ENCODE results near the gene BAHCC1. TPM values are rescaled to one million over a fixed set of nuclear protein-coding genes. Genes with fewer than 3 reads are reported as not detected.

Gene BAHCC1
- total and polyA plus RNA-seq, 7 experiments from 2014 or later = 0.05 to 3.8 (median 0.68) TPM; not detected in 3

- Histone ChIP-seq H3K9me3 (ENCODE audit: control insufficient read depth in 2 of 3, low read length in 3 of 3) (no peaks in the 10 kb centered on the region), H3K4me1 (ENCODE audit: control insufficient read depth in 2 of 2, insufficient read depth in 2 of 2, low read length in 2 of 2) (peaks cover 0 to 10% of the 10 kb centered on the region in 2 donors), H3K27ac (ENCODE audit: low read depth, low read length) (no peak overlapping the region), H3K27me3 (ENCODE audit: control insufficient read depth in 2 of 2, insufficient read depth in 2 of 2, low read length in 2 of 2) (no peaks in the 10 kb centered on the region), H3K36me3 (ENCODE audit: control insufficient read depth in 2 of 3, insufficient read depth in 3 of 3, low read length in 3 of 3) (no peaks in the 10 kb centered on the region), H3K4me3 (ENCODE audit: low read length) (no peak overlapping the region)
- H3K36me3 Mint-ChIP-seq = no peaks in the 10 kb centered on the region
- no peak overlapping the region for H3K4me3 Mint-ChIP-seq
- CTCF ChIA-PET = no interaction called here
- intact Hi-C loops (cut with micrococcal nuclease) = no loop called here
- POLR2A ChIA-PET = no interaction called here
- ATAC-seq (no peak), DNase-seq (no peak)
- H3K27me3 Mint-ChIP-seq = peaks cover 5 to 14% (median 8%) of the 10 kb centered on the region in 5 donors
- H3K4me1 Mint-ChIP-seq = peaks cover 0 to 4% (median 0%) of the 10 kb centered on the region in 7 donors
- no peaks in the 10 kb centered on the region for H3K9me3 Mint-ChIP-seq
- no peak overlapping the region for H3K27ac Mint-ChIP-seq
These were observed 38.4 kb downstream of the BAHCC1 start for GRCh38 chr17:81433656-81434055.

GRCh38 chr17:81434072-81434471, 38.8 kb downstream of the BAHCC1 start:
- Mint-ChIP-seq H3K9me3 (no peaks in the 10 kb centered on the region), H3K36me3 (no peaks in the 10 kb centered on the region), H3K4me1 (peaks cover 0 to 4% (median under 1%) of the 10 kb centered on the region in 7 donors), H3K27ac (no peak overlapping the region), H3K4me3 (no peak overlapping the region), H3K27me3 (peaks cover 5 to 15% (median 7%) of the 10 kb centered on the region in 5 donors)
- CTCF ChIA-PET = no interaction called here
- no peak for DNase-seq
- POLR2A ChIA-PET = no interaction called here
- no peaks in the 10 kb centered on the region for H3K9me3 ChIP-seq (ENCODE audit: control insufficient read depth in 2 of 3, low read length in 3 of 3)
- no peaks in the 10 kb centered on the region for H3K27me3 ChIP-seq (ENCODE audit: control insufficient read depth in 2 of 2, insufficient read depth in 2 of 2, low read length in 2 of 2)
- no peak overlapping the region for H3K27ac ChIP-seq (ENCODE audit: low read depth, low read length)
- intact Hi-C loops (cut with micrococcal nuclease) = no loop called here
- H3K4me1 ChIP-seq (ENCODE audit: control insufficient read depth in 2 of 2, insufficient read depth in 2 of 2, low read length in 2 of 2) = peaks cover 0 to 7% of the 10 kb centered on the region in 2 donors
- ATAC-seq = no peak
- no peaks in the 10 kb centered on the region for H3K36me3 ChIP-seq (ENCODE audit: control insufficient read depth in 2 of 3, insufficient read depth in 3 of 3, low read length in 3 of 3)
- no peak overlapping the region for H3K4me3 ChIP-seq (ENCODE audit: low read length)

- H3K36me3 ChIP-seq (ENCODE audit: control insufficient read depth in 2 of 3, insufficient read depth in 3 of 3, low read length in 3 of 3) = no peaks in the 10 kb centered on the region
- Mint-ChIP-seq H3K36me3 (no peaks in the 10 kb centered on the region), H3K4me3 (no peak overlapping the region), H3K27me3 (peaks cover 5 to 18% (median 8%) of the 10 kb centered on the region in 5 donors), H3K27ac (no peak overlapping the region), H3K4me1 (peaks cover 0 to 4% (median 3%) of the 10 kb centered on the region in 7 donors), H3K9me3 (no peaks in the 10 kb centered on the region)
- H3K4me3 ChIP-seq (ENCODE audit: low read length) = no peak overlapping the region
- peaks cover 0 to under 1% of the 10 kb centered on the region in 2 donors for H3K4me1 ChIP-seq (ENCODE audit: control insufficient read depth in 2 of 2, insufficient read depth in 2 of 2, low read length in 2 of 2)
- CTCF ChIA-PET = no interaction called here
- intact Hi-C loops (cut with micrococcal nuclease) = no loop called here
- POLR2A ChIA-PET = no interaction called here
- DNase-seq (no peak), ATAC-seq (no peak)
- H3K27ac ChIP-seq (ENCODE audit: low read depth, low read length) = no peak overlapping the region
- H3K9me3 ChIP-seq (ENCODE audit: control insufficient read depth in 2 of 3, low read length in 3 of 3) = no peaks in the 10 kb centered on the region
- H3K27me3 ChIP-seq (ENCODE audit: control insufficient read depth in 2 of 2, insufficient read depth in 2 of 2, low read length in 2 of 2) = no peaks in the 10 kb centered on the region
These were observed 39.6 kb downstream of the BAHCC1 start for GRCh38 chr17:81434681-81435417.

GRCh38 chr17:81435652-81436293, 40.5 kb downstream of the BAHCC1 start:
- Mint-ChIP-seq H3K36me3 (no peaks in the 10 kb centered on the region), H3K4me1 (peaks cover 0 to 3% (median 0%) of the 10 kb centered on the region in 7 donors), H3K9me3 (no peaks in the 10 kb centered on the region), H3K4me3 (no peak overlapping the region), H3K27ac (no peak overlapping the region), H3K27me3 (peaks cover 4 to 14% (median 6%) of the 10 kb centered on the region in 5 donors)
- Histone ChIP-seq H3K36me3 (ENCODE audit: control insufficient read depth in 2 of 3, insufficient read depth in 3 of 3, low read length in 3 of 3) (no peaks in the 10 kb centered on the region), H3K4me3 (ENCODE audit: low read length) (no peak overlapping the region), H3K27ac (ENCODE audit: low read depth, low read length) (no peak overlapping the region), H3K27me3 (ENCODE audit: control insufficient read depth in 2 of 2, insufficient read depth in 2 of 2, low read length in 2 of 2) (no peaks in the 10 kb centered on the region), H3K4me1 (ENCODE audit: control insufficient read depth in 2 of 2, insufficient read depth in 2 of 2, low read length in 2 of 2) (no peaks in the 10 kb centered on the region), H3K9me3 (ENCODE audit: control insufficient read depth in 2 of 3, low read length in 3 of 3) (no peaks in the 10 kb centered on the region)
- ATAC-seq = no peak
- ChIA-PET CTCF (no interaction called here), POLR2A (no interaction called here)
- intact Hi-C loops (cut with micrococcal nuclease) = no loop called here
- DNase-seq = no peak

GRCh38 chr17:81436294-81436849, 41.1 kb downstream of the BAHCC1 start:
- ChIA-PET POLR2A (no interaction called here), CTCF (no interaction called here)
- no peak for DNase-seq

GRCh38 chr17:81437191-81437651, 42.0 kb downstream of the BAHCC1 start:
- ATAC-seq = no peak
- Histone ChIP-seq H3K36me3 (ENCODE audit: control insufficient read depth in 2 of 3, insufficient read depth in 3 of 3, low read length in 3 of 3) (no peaks in the 10 kb centered on the region), H3K27ac (ENCODE audit: low read depth, low read length) (no peak overlapping the region), H3K27me3 (ENCODE audit: control insufficient read depth in 2 of 2, insufficient read depth in 2 of 2, low read length in 2 of 2) (no peaks in the 10 kb centered on the region), H3K4me3 (ENCODE audit: low read length) (no peak overlapping the region), H3K9me3 (ENCODE audit: control insufficient read depth in 2 of 3, low read length in 3 of 3) (no peaks in the 10 kb centered on the region), H3K4me1 (ENCODE audit: control insufficient read depth in 2 of 2, insufficient read depth in 2 of 2, low read length in 2 of 2) (no peaks in the 10 kb centered on the region)
- no peak overlapping the region for H3K27ac Mint-ChIP-seq
- no peaks in the 10 kb centered on the region for H3K36me3 Mint-ChIP-seq
- intact Hi-C loops (cut with micrococcal nuclease) = no loop called here
- POLR2A ChIA-PET = no interaction called here
- no peaks in the 10 kb centered on the region for H3K9me3 Mint-ChIP-seq
- peaks cover 0 to 3% (median 0%) of the 10 kb centered on the region in 7 donors for H3K4me1 Mint-ChIP-seq
- no peak overlapping the region for H3K4me3 Mint-ChIP-seq
- no peak for DNase-seq
- peaks cover under 1 to 14% (median 4%) of the 10 kb centered on the region in 5 donors for H3K27me3 Mint-ChIP-seq
- CTCF ChIA-PET = no interaction called here

More at GRCh38 chr17:81436294-81436849, 41.1 kb downstream of the BAHCC1 start:
- Histone ChIP-seq H3K9me3 (ENCODE audit: control insufficient read depth in 2 of 3, low read length in 3 of 3) (no peaks in the 10 kb centered on the region), H3K4me1 (ENCODE audit: control insufficient read depth in 2 of 2, insufficient read depth in 2 of 2, low read length in 2 of 2) (no peaks in the 10 kb centered on the region), H3K27ac (ENCODE audit: low read depth, low read length) (no peak overlapping the region), H3K27me3 (ENCODE audit: control insufficient read depth in 2 of 2, insufficient read depth in 2 of 2, low read length in 2 of 2) (no peaks in the 10 kb centered on the region), H3K36me3 (ENCODE audit: control insufficient read depth in 2 of 3, insufficient read depth in 3 of 3, low read length in 3 of 3) (no peaks in the 10 kb centered on the region), H3K4me3 (ENCODE audit: low read length) (no peak overlapping the region)
- intact Hi-C loops (cut with micrococcal nuclease) = no loop called here
- ATAC-seq = no peak
- Mint-ChIP-seq H3K36me3 (no peaks in the 10 kb centered on the region), H3K27ac (no peak overlapping the region), H3K9me3 (no peaks in the 10 kb centered on the region), H3K27me3 (peaks cover 4 to 14% (median 6%) of the 10 kb centered on the region in 5 donors), H3K4me3 (no peak overlapping the region), H3K4me1 (peaks cover 0 to 3% (median 0%) of the 10 kb centered on the region in 7 donors)
